HepG2 (cell line): ENCODE measurements around the gene SPSB1. TPM values are rescaled to one million over a fixed set of nuclear protein-coding genes. Genes with fewer than 3 reads are reported as not detected.
A peak's percentile ranks its signal among the peaks of the same experiment; 100 is the strongest.

Experiments
- ATAC-seq: fragments of 200-7000 bp; cut with Tn5 transposase; 3 replicates; pipeline ENCODE4 v1.9.1; 2020; ENCODE audit warnings: mild to moderate bottlenecking, moderate library complexity
- BruUV-seq: library from RNA; stranded (reverse); fragments of 400-500 nt; replicated peaks from 2 replicates; lab custom pipeline; 2021; lab: Mats Ljungman, UMichigan
- CTCF ChIA-PET: fragments of 300-600 bp; formaldehyde crosslinking; extraction: SDS; loops from one replicate; lab custom pipeline; 2021; ENCODE audit warnings: low total read pairs, inconsistent platforms, low intra/inter-chr PET ratio; lab: Yijun Ruan, JAX
- POLR2A ChIA-PET: fragments of 350-600 bp; sonication (Branson Sonifier 250); formaldehyde crosslinking; loops from one replicate; lab custom pipeline; 2020; ENCODE audit warnings: antibody characterized with exemption, inconsistent platforms; lab: Yijun Ruan, JAX
- DNase-seq: peaks from one replicate; pipeline ENCODE4 v3.0.0-alpha.2; 2015; ENCODE audit warnings: low spot score
- FAIRE-seq: peaks from 3 replicates; lab custom pipeline; 2011; peaks lifted over from hg19 to GRCh38; lab: Jason Lieb, UNC
- H2AFZ ChIP-seq: one replicate; pipeline ENCODE4 v1.6.1; 2011; ENCODE audit warnings: low read length, inconsistent platforms
- H3K27ac ChIP-seq: fragments of 300-600 bp; 3 replicates; pipeline ENCODE4 v1.8.0; 2011; ENCODE audit warnings: mixed run types, mild to moderate bottlenecking, mixed read lengths, low read length, inconsistent platforms; ENCODE audit not compliant: insufficient read depth; ENCODE audit errors: extremely low read length
- H3K27me3 ChIP-seq, 2 experiments: fragments of 200-600 bp in 1 of 2; 2 replicates in 1 of 2; 3 replicates in 1 of 2; pipeline versions ENCODE4 v1.6.0 to v1.8.0; 2011; ENCODE audit warnings: low read length in 2 of 2, mild to moderate bottlenecking in 2 of 2, moderate library complexity in 2 of 2, inconsistent platforms in 1 of 2; ENCODE audit not compliant: insufficient read depth in 2 of 2, control insufficient read depth in 1 of 2
- H3K36me3 ChIP-seq, 2 experiments: fragments of 200-600 bp in 1 of 2; replicated peaks in 1 of 2; 2 replicates in 1 of 2; 3 replicates in 1 of 2; pipeline versions ENCODE4 v1.5.1 to v1.8.0; 2011; ENCODE audit warnings: low read length in 2 of 2, inconsistent platforms in 1 of 2; ENCODE audit not compliant: insufficient read depth in 2 of 2, control insufficient read depth in 1 of 2
- H3K4me1 ChIP-seq: 2 replicates; pipeline ENCODE4 v1.5.1; 2012; ENCODE audit warnings: low read length, inconsistent platforms; ENCODE audit not compliant: insufficient read depth
- H3K4me2 ChIP-seq: 2 replicates; pipeline ENCODE4 v1.6.0; 2011; ENCODE audit warnings: low read depth, low read length, inconsistent platforms
- H3K4me3 ChIP-seq, 3 experiments: fragments of 200-600 bp in 1 of 3; sonication (generic), shearing (Covaris generic) in 1 of 3; replicated peaks in 1 of 3; 2 replicates each; pipeline ENCODE4 v1.5.1; 2011 to 2016; ENCODE audit warnings: low read length in 3 of 3, inconsistent platforms in 2 of 3, low read depth in 2 of 3, mild to moderate bottlenecking in 2 of 3, control low read depth in 1 of 3, mixed read lengths in 1 of 3; ENCODE audit not compliant: insufficient read depth in 1 of 3
- H3K79me2 ChIP-seq: one replicate; pipeline ENCODE4 v1.6.1; 2011; ENCODE audit warnings: low read length, inconsistent platforms; ENCODE audit not compliant: insufficient read depth
- H3K9ac ChIP-seq: 2 replicates; pipeline ENCODE4 v1.6.0; 2011; ENCODE audit warnings: mild to moderate bottlenecking, low read depth, low read length, inconsistent platforms; ENCODE audit not compliant: insufficient read depth
- H3K9me3 ChIP-seq: 2 replicates; pipeline ENCODE4 v1.5.1; 2012; ENCODE audit warnings: mild to moderate bottlenecking, low read length
- H4K20me1 ChIP-seq: 2 replicates; pipeline ENCODE4 v1.6.0; 2011; ENCODE audit warnings: inconsistent platforms, mild to moderate bottlenecking, low read length, moderate library complexity; ENCODE audit not compliant: insufficient read depth
- AHDC1 ChIP-seq: sonication (generic); formaldehyde crosslinking; IDR thresholded peaks from 2 replicates; pipeline ENCODE4 v1.5.1; 2020; ENCODE audit warnings: mild to moderate bottlenecking, missing genetic modification reagents, borderline replicate concordance
- ZNF263 ChIP-seq: sonication (generic); formaldehyde crosslinking; IDR thresholded peaks from 2 replicates; pipeline ENCODE4 v1.4.0; 2020; ENCODE audit warnings: missing genetic modification reagents
- WGBS: methylation state at CpG from one replicate; pipeline ENCODE4 v1.1.6; 2017; ENCODE audit warnings: low lambda C conversion rate; 5-methylcytosine and 5-hydroxymethylcytosine counted together
- in situ Hi-C: cut with HindIII; loops from 2 replicates; pipeline ENCODE4 v1.10.0; 2017; ENCODE audit warnings: low pct_unique_long_range_greater_than_20kb; ENCODE audit not compliant: extremely low pct_ligation_motif_present
- intact Hi-C: fragments of 100-400 bp; cut with micrococcal nuclease; formaldehyde crosslinking; loops from one replicate; pipeline ENCODE4 v1.10.0; 2022; ENCODE audit not compliant: unreplicated experiment
- polyA plus RNA-seq, 8 experiments: library from polyadenylated mRNA; depleted of rRNA in 3 of 8; stranded (reverse) in 7 of 8; unstranded in 1 of 8; fragments of >200 nt; fragmentation: Illumina TruSeq in 4 of 8; extraction: Trizol in 4 of 8; gene quantifications; 2 replicates each; pipeline versions ENCODE4 v1.2.1 to v1.2.3, GENCODE V29; 2011 to 2016; ENCODE audit warnings: low read depth in 4 of 8, missing spikeins in 1 of 8, mixed read lengths in 1 of 8; ENCODE audit not compliant: insufficient read depth in 1 of 8
- total RNA-seq, 5 experiments: library from RNA; depleted of rRNA; stranded (reverse); fragments of >200 nt; fragmentation: Illumina TruSeq; extraction: Trizol; gene quantifications; 2 replicates each; pipeline ENCODE4 v1.2.3, GENCODE V29; 2016; ENCODE audit warnings: low read depth in 1 of 5

Gene SPSB1
- total and polyA plus RNA-seq, 2 of the 13 experiments (the other 11 are each of a cell fraction or from before 2014, with no cell fraction given): 5.0 to 8.0 TPM

GRCh38 chr1:9350013-9350908 is 57.6 kb downstream of the SPSB1 start:
- BruUV-seq: no TSS peak
- Histone ChIP-seq H3K4me2 (no peak overlapping the region), H3K9ac (no peak overlapping the region), H3K27me3 (no peaks in the 10 kb centered on the region), H4K20me1 (0 out of 2 replicates have a peak, but pooled peaks cover 3% of the 10 kb centered on the region), H3K4me1 (peaks cover 12% of the 10 kb centered on the region), H3K4me3 (no peak overlapping the region), H3K79me2 (no peaks in the 10 kb centered on the region), H3K9me3 (no peaks in the 10 kb centered on the region), H2AFZ (no peak overlapping the region), H3K36me3 (peaks cover under 1 to 1% of the 10 kb centered on the region in 2 experiments; a peak in 1 of 5 replicates), H3K27ac (no peak overlapping the region)
- ChIA-PET CTCF (no interaction called here), POLR2A (no interaction called here)
- peak; percentile 59; the same call in 1 of the 2 replicates for TF ChIP-seq ZNF263 (CRISPR knock-in tag)
- no peak for TF ChIP-seq AHDC1 (CRISPR knock-in tag)
- DNase-seq (no peak), FAIRE-seq (no peak), ATAC-seq (no peak)
- in situ Hi-C loops: no loop called here
- intact Hi-C loops: no loop called here
- WGBS: 99% methylated on average over 19 of the region's 20 CpGs
